GM12878 (cell line): ENCODE results near the gene BEST1. TPM values are rescaled to one million over a fixed set of nuclear protein-coding genes. Genes with fewer than 3 reads are reported as not detected.

ENCODE experiments used
- ATAC-seq: fragments of 200-7000 bp; cut with Tn5 transposase; 3 replicates; pipeline ENCODE4 v1.9.1; 2020; ENCODE audit warnings: mild to moderate bottlenecking, moderate library complexity
- BruUV-seq: library from RNA; stranded (reverse); fragments of 400-500 nt; replicated peaks from 2 replicates; lab custom pipeline; 2021; lab: Mats Ljungman, UMichigan
- CTCF ChIA-PET: fragments of 300-600 bp; sonication (Branson Sonifier 250); formaldehyde crosslinking; extraction: SDS; loops from one replicate; lab custom pipeline; 2021; ENCODE audit warnings: inconsistent platforms; lab: Yijun Ruan, JAX
- POLR2A ChIA-PET: fragments of 350-600 bp; formaldehyde crosslinking; extraction: SDS; loops from one replicate; lab custom pipeline; 2021; ENCODE audit warnings: inconsistent platforms; lab: Charles Lee
- RAD21 ChIA-PET: fragments of 300-600 bp; sonication (Branson Sonifier 250); formaldehyde crosslinking; loops from one replicate; lab custom pipeline; 2023; ENCODE audit warnings: antibody characterized with exemption; ENCODE audit not compliant: unreplicated experiment; lab: Charles Lee
- SMC1A ChIA-PET: fragments of 300-600 bp; sonication (Branson Sonifier 250); formaldehyde crosslinking; loops from one replicate; lab custom pipeline; 2023; ENCODE audit not compliant: unreplicated experiment, uncharacterized antibody; lab: Charles Lee
- DNase-seq: peaks from one replicate; pipeline ENCODE4 v3.0.0-alpha.2; 2011; ENCODE audit warnings: low read depth, low spot score
- FAIRE-seq: peaks from 3 replicates; lab custom pipeline; 2011; peaks lifted over from hg19 to GRCh38; lab: Jason Lieb, UNC
- H2AFZ ChIP-seq: 2 replicates; pipeline ENCODE4 v1.6.0; 2011; ENCODE audit warnings: low read depth, low read length, control low read depth; ENCODE audit not compliant: control insufficient read depth
- H3K27ac ChIP-seq: 2 replicates; pipeline ENCODE4 v1.5.1; 2011; ENCODE audit warnings: control low read depth; ENCODE audit not compliant: control insufficient read depth, insufficient read depth
- H3K27me3 ChIP-seq, 2 experiments: replicated peaks in 1 of 2; 2 replicates each; pipeline versions ENCODE4 v1.6.0 to v1.6.1; 2011; ENCODE audit warnings: low read length in 1 of 2; ENCODE audit not compliant: control insufficient read depth in 2 of 2, insufficient read depth in 2 of 2
- H3K36me3 ChIP-seq, 2 experiments: 2 replicates each; pipeline ENCODE4 v1.5.1; 2011; ENCODE audit warnings: low read length in 1 of 2; ENCODE audit not compliant: control insufficient read depth in 2 of 2, insufficient read depth in 2 of 2
- H3K4me1 ChIP-seq: 2 replicates; pipeline ENCODE4 v1.6.1; 2011; ENCODE audit warnings: mild to moderate bottlenecking, low read length, moderate library complexity, mixed read lengths; ENCODE audit not compliant: control insufficient read depth, insufficient read depth
- H3K4me2 ChIP-seq: 2 replicates; pipeline ENCODE4 v1.6.0; 2011; ENCODE audit warnings: control low read depth; ENCODE audit not compliant: control insufficient read depth, insufficient read depth
- H3K4me3 ChIP-seq: fragments of 200-600 bp; sonication (generic); 2 replicates; pipeline ENCODE4 v1.5.1; 2016
- H3K79me2 ChIP-seq: 2 replicates; pipeline ENCODE4 v1.6.0; 2011; ENCODE audit warnings: low read length; ENCODE audit not compliant: control insufficient read depth, insufficient read depth
- H3K9ac ChIP-seq: 2 replicates; pipeline ENCODE4 v1.8.0; 2011; ENCODE audit warnings: low read length, control low read depth, mixed read lengths; ENCODE audit not compliant: control insufficient read depth, insufficient read depth
- H3K9me3 ChIP-seq: replicated peaks from 3 replicates; pipeline ENCODE4 v1.5.1; 2011; ENCODE audit warnings: mild to moderate bottlenecking, low read length; ENCODE audit not compliant: control insufficient read depth, insufficient read depth
- H4K20me1 ChIP-seq: 2 replicates; pipeline ENCODE4 v1.6.0; 2011; ENCODE audit not compliant: control insufficient read depth, insufficient read depth
- BCL3 ChIP-seq: IDR thresholded peaks from 2 replicates; pipeline ENCODE4 v1.6.1; 2011; ENCODE audit warnings: borderline replicate concordance, low read depth, mild to moderate bottlenecking, moderate library complexity, low read length; ENCODE audit not compliant: insufficient read depth, poor library complexity, severe bottlenecking
- BMI1 ChIP-seq: fragments of 450-650 bp; IDR thresholded peaks from 2 replicates; pipeline ENCODE4 v1.6.1; 2016; ENCODE audit warnings: mild to moderate bottlenecking, moderate library complexity, borderline replicate concordance
- CEBPZ ChIP-seq: fragments of 150-350 bp; IDR thresholded peaks from 2 replicates; pipeline ENCODE4 v1.6.1; 2016; ENCODE audit warnings: low read depth, low read length
- EGR1 ChIP-seq, 2 experiments: IDR thresholded peaks; 1 replicate in 1 of 2; 2 replicates in 1 of 2; pipeline ENCODE4 v1.6.1; 2011 to 2012; ENCODE audit warnings: low read depth in 2 of 2, low read length in 2 of 2, borderline replicate concordance in 1 of 2, mild to moderate bottlenecking in 1 of 2, moderate library complexity in 1 of 2
- EZH2 ChIP-seq: IDR thresholded peaks from 2 replicates; pipeline ENCODE4 v1.6.1; 2012; ENCODE audit warnings: low read depth, mild to moderate bottlenecking, control low read depth, inconsistent platforms, low read length, borderline replicate concordance; ENCODE audit not compliant: control insufficient read depth
- FOXK2 ChIP-seq: fragments of 450-650 bp; IDR thresholded peaks from 2 replicates; pipeline ENCODE4 v1.6.1; 2017; ENCODE audit warnings: mild to moderate bottlenecking, moderate library complexity
- FOXM1 ChIP-seq: IDR thresholded peaks from 2 replicates; pipeline ENCODE4 v1.6.1; 2012; ENCODE audit warnings: low read depth, mild to moderate bottlenecking, inconsistent platforms, low read length, moderate library complexity
- HDGF ChIP-seq: fragments of 450-650 bp; IDR thresholded peaks from 2 replicates; pipeline ENCODE4 v1.6.1; 2016; ENCODE audit warnings: antibody characterized with exemption
- IKZF1 ChIP-seq: fragments of 450-650 bp; conservative IDR thresholded peaks from 2 replicates; pipeline ENCODE4 v1.6.1; 2017; ENCODE audit warnings: antibody characterized with exemption, mild to moderate bottlenecking
- IRF5 ChIP-seq: fragments of 450-650 bp; IDR thresholded peaks from 2 replicates; pipeline ENCODE4 v1.6.1; 2017; ENCODE audit warnings: borderline replicate concordance
- KDM1A ChIP-seq: fragments of 200-600 bp; sonication (generic); IDR thresholded peaks from 2 replicates; pipeline ENCODE4 v1.6.1; 2016; ENCODE audit warnings: borderline replicate concordance
- NR2F1 ChIP-seq: fragments of 450-650 bp; conservative IDR thresholded peaks from 2 replicates; pipeline ENCODE4 v1.6.1; 2017; ENCODE audit warnings: mild to moderate bottlenecking
- SMAD5 ChIP-seq: IDR thresholded peaks from 2 replicates; pipeline ENCODE4 v1.6.1; 2016; ENCODE audit warnings: antibody characterized with exemption, low read depth
- SMARCA5 ChIP-seq: fragments of 450-650 bp; IDR thresholded peaks from 2 replicates; pipeline ENCODE4 v1.6.1; 2017; ENCODE audit warnings: mild to moderate bottlenecking
- SP1 ChIP-seq: IDR thresholded peaks from one replicate; pipeline ENCODE4 v1.6.1; 2011; ENCODE audit warnings: low read depth, low read length
- SPI1 ChIP-seq: IDR thresholded peaks from 2 replicates; pipeline ENCODE4 v1.6.1; 2011; ENCODE audit warnings: low read depth, mild to moderate bottlenecking, low read length, moderate library complexity, borderline replicate concordance; ENCODE audit not compliant: insufficient read depth
- TCF7 ChIP-seq: IDR thresholded peaks from 2 replicates; pipeline ENCODE4 v1.6.1; 2014; ENCODE audit warnings: antibody characterized with exemption, borderline replicate concordance
- WGBS: methylation state at CpG from one replicate; pipeline ENCODE4 v1.1.6; 2016; ENCODE audit warnings: low lambda C conversion rate; ENCODE audit not compliant: insufficient replicate concordance, insufficient coverage; ENCODE audit errors: missing lambda C conversion rate; 5-methylcytosine and 5-hydroxymethylcytosine counted together
- in situ Hi-C: fragments of 300-500 bp; cut with MboI; formaldehyde crosslinking; loops from 9 replicates; pipeline ENCODE4 v1.14.3; 2018; ENCODE audit warnings: mixed read lengths
- intact Hi-C: fragments of 100-400 bp; cut with micrococcal nuclease; formaldehyde crosslinking; loops from one replicate; pipeline ENCODE4 v1.14.2; 2022; ENCODE audit not compliant: unreplicated experiment
- polyA plus RNA-seq, 11 experiments: library from polyadenylated mRNA; depleted of rRNA in 4 of 11; unstranded in 6 of 11; stranded (reverse) in 5 of 11; fragments of >200 nt; fragmentation: Nextera tagmentation in 4 of 11; fragmentation: Illumina TruSeq in 1 of 11; extraction: Ambion mirVana in 4 of 11; extraction: Trizol in 1 of 11; gene quantifications; 1 replicate in 1 of 11; 2 replicates in 10 of 11; pipeline versions ENCODE4 v1.2.1 to v1.2.3, GENCODE V29; 2011 to 2016; ENCODE audit warnings: inconsistent platforms in 2 of 11, missing spikeins in 2 of 11, low read depth in 1 of 11
- total RNA-seq, 4 experiments: library from RNA; depleted of rRNA in 3 of 4; stranded (reverse); fragments of >200 nt in 3 of 4; fragmentation: Illumina TruSeq in 1 of 4; extraction: Trizol in 1 of 4; gene quantifications; 2 replicates each; pipeline versions ENCODE4 v1.2.1 to v1.2.3, GENCODE V29; 2013 to 2021

The BEST1 gene
- total and polyA plus RNA-seq, 10 of the 15 experiments (the other 5 are each of a cell fraction or from before 2014, with no cell fraction given), result 0.03 to 3.4 (median 0.15) TPM; not detected in 1

- no peak for TF ChIP-seq IKZF1
Measured at GRCh38 chr11:61921446-61921845, 28.7 kb upstream of the BEST1 start (continued).

- Histone ChIP-seq H3K4me3 (no peak overlapping the region), H2AFZ (no peak overlapping the region), H3K36me3 (no peaks in the 10 kb centered on the region), H3K27me3 (peaks cover 2 to 6% of the 10 kb centered on the region in 2 experiments; a peak in 3 of 4 replicates), H3K9me3 (no peaks in the 10 kb centered on the region), H3K9ac (no peak overlapping the region), H3K4me1 (no peaks in the 10 kb centered on the region), H3K27ac (no peak overlapping the region), H3K4me2 (no peak overlapping the region), H3K79me2 (no peaks in the 10 kb centered on the region), H4K20me1 (no peaks in the 10 kb centered on the region; the same call in 1 of the 2 replicates)
- in situ Hi-C loops (no loop called here), intact Hi-C loops (no loop called here)
- POLR2A ChIA-PET, result no interaction called here
- no peak for DNase-seq
- RAD21 ChIA-PET, result no interaction called here
- no peak for ATAC-seq
- SMC1A ChIA-PET, result no interaction called here
- FAIRE-seq, result no peak
- WGBS, result 31% methylated on average over 3 of the region's 6 CpGs
- CTCF ChIA-PET, result no interaction called here
- no TSS peak for BruUV-seq
- TF ChIP-seq FOXK2, result no peak
- no peak for TF ChIP-seq SPI1
- TF ChIP-seq SP1, result no peak
- no peak for TF ChIP-seq KDM1A
- no peak for TF ChIP-seq BCL3
- no peak for TF ChIP-seq IRF5
- no peak for TF ChIP-seq TCF7
- no peak for TF ChIP-seq CEBPZ
- TF ChIP-seq SMAD5, result no peak
- TF ChIP-seq HDGF, result no peak
- no peak for TF ChIP-seq BMI1
- no peak for TF ChIP-seq SMARCA5
- TF ChIP-seq NR2F1, result no peak
- no peak for TF ChIP-seq EGR1 (IDR thresholded peaks at IDR 0.05; ENCODE audit: borderline replicate concordance in 1 of 2, low read depth in 2 of 2, low read length in 2 of 2)
- TF ChIP-seq EZH2, result no peak
- no peak for TF ChIP-seq FOXM1
Measured at GRCh38 chr11:61922539-61922938, 27.6 kb upstream of the BEST1 start.
